ENCODE measurements around the gene AIM2. TPM values are rescaled to one million over a fixed set of nuclear protein-coding genes. Genes with fewer than 3 reads are reported as not detected.

Gene AIM2
- total and polyA plus RNA-seq, 10 of the 15 experiments (the other 5 are each of a cell fraction or from before 2014, with no cell fraction given): 7.9 to 35.7 (median 12.8) TPM

GRCh38 chr1:159067699-159068621 is 8.6 kb downstream of the AIM2 start (continued):
- TF ChIP-seq MYC (IDR thresholded peaks at IDR 0.05; ENCODE audit: insufficient read depth, insufficient read length, insufficient replicate concordance, low read length, severe bottlenecking) (no peak), CUX1 (IDR thresholded peaks at IDR 0.05; ENCODE audit: insufficient replicate concordance, low read depth, low read length) (no peak), TCF3 (IDR thresholded peaks at IDR 0.05; ENCODE audit: borderline replicate concordance, insufficient read depth, low read depth, low read length) (no peak), GATAD2B (conservative IDR thresholded peaks at IDR 0.05; ENCODE audit: low read depth) (0 out of 2 replicates have a peak, but pooled peaks have one; percentile 21), ZBTB4 (CRISPR knock-in tag; IDR thresholded peaks at IDR 0.05) (no peak), ZNF592 (IDR thresholded peaks at IDR 0.05) (no peak), EGR1 (IDR thresholded peaks at IDR 0.05; ENCODE audit: borderline replicate concordance in 1 of 2, low read depth in 2 of 2, low read length in 2 of 2) (peak in 1 of 2 experiments; percentile 44; a peak in 1 of 3 replicates), CREB1 (IDR thresholded peaks at IDR 0.05; ENCODE audit: low read depth) (no peak), ELK1 (IDR thresholded peaks at IDR 0.05; ENCODE audit: low read depth, low read length) (no peak)

All from GM12878 (cell line).